T follicular helper cell (primary cell): ENCODE data around the gene TULP4.
"Not testable (repeated sequence)": the region's sequence is repeated elsewhere in the genome, so short reads cannot be mapped to it uniquely, and the experiment has no call there.

Experiments
- DNase-seq: peaks from one replicate; pipeline ENCODE4 v3.0.0-alpha.2; 2020; ENCODE audit warnings: low read depth

Gene TULP4

GRCh38 chr6:158293122-158293521 is 19.1 kb upstream of the TULP4 start:
- DNase-seq: no peak

- DNase-seq: not testable (repeated sequence)
Observed at GRCh38 chr6:158295976-158296853, 16.1 kb upstream of the TULP4 start.

GRCh38 chr6:158296854-158297324 is 15.4 kb upstream of the TULP4 start:
- DNase-seq: not testable (repeated sequence)

GRCh38 chr6:158297657-158298056 is 14.6 kb upstream of the TULP4 start:
- DNase-seq: not testable (repeated sequence)

- not testable (repeated sequence) for DNase-seq
Observed at GRCh38 chr6:158300306-158301143, 11.7 kb upstream of the TULP4 start.

- DNase-seq: not testable (repeated sequence)
Observed at GRCh38 chr6:158301561-158301960, 10.7 kb upstream of the TULP4 start.

- not testable (repeated sequence) for DNase-seq
Observed at GRCh38 chr6:158302195-158302796, 10.0 kb upstream of the TULP4 start.

- DNase-seq: no peak
Observed at GRCh38 chr6:158303210-158303731, 9.0 kb upstream of the TULP4 start.

- no peak for DNase-seq
Observed at GRCh38 chr6:158304254-158304653, 8.0 kb upstream of the TULP4 start.

- no peak for DNase-seq
Observed at GRCh38 chr6:158309814-158310213, 2.5 kb upstream of the TULP4 start.

- DNase-seq: no peak
Observed at GRCh38 chr6:158311193-158311592, 1.1 kb upstream of the TULP4 start.

GRCh38 chr6:158311626-158312025 is 639 bp upstream of the TULP4 start:
- no peak for DNase-seq

GRCh38 chr6:158312672-158313397 is 570 bp downstream of the TULP4 start:
- no peak for DNase-seq

- no peak for DNase-seq
Observed at GRCh38 chr6:158313989-158314388, 1.7 kb downstream of the TULP4 start.

GRCh38 chr6:158314737-158315136 is 2.5 kb downstream of the TULP4 start:
- no peak for DNase-seq

- no peak for DNase-seq
Observed at GRCh38 chr6:158316022-158316421, 3.8 kb downstream of the TULP4 start.

- no peak for DNase-seq
Observed at GRCh38 chr6:158321960-158322359, 9.7 kb downstream of the TULP4 start.

- no peak for DNase-seq
Observed at GRCh38 chr6:158322400-158322723, 10.1 kb downstream of the TULP4 start.

GRCh38 chr6:158322724-158323560 is 10.7 kb downstream of the TULP4 start:
- DNase-seq: no peak

- no peak for DNase-seq
Observed at GRCh38 chr6:158323561-158323958, 11.3 kb downstream of the TULP4 start.

GRCh38 chr6:158324136-158324535 is 11.9 kb downstream of the TULP4 start:
- no peak for DNase-seq
